ENCODE data around the gene GNPDA2. TPM values are rescaled to one million over a fixed set of nuclear protein-coding genes. Genes with fewer than 3 reads are reported as not detected.
A peak's percentile ranks its signal among the peaks of the same experiment; 100 is the strongest.

The GNPDA2 gene
- total and polyA plus RNA-seq, 2 donors, result 12.1 to 18.6 TPM

- no peaks in the 10 kb centered on the region for H3K9me3 ChIP-seq (ENCODE audit: control insufficient read depth in 2 of 2, insufficient read depth in 1 of 2, low read length in 1 of 2)
- DNase-seq (ENCODE audit: low read depth in 6 of 9, low spot score in 9 of 9), result no peak
- peaks cover 0 to 3% of the 10 kb centered on the region in 2 donors for H3K36me3 ChIP-seq (ENCODE audit: control insufficient read depth in 2 of 2, insufficient read depth in 2 of 2, low read length in 1 of 2)
- H3K27ac ChIP-seq (ENCODE audit: low read depth in 1 of 2, low read length in 1 of 2), result no peak overlapping the region
- H3K4me3 ChIP-seq (ENCODE audit: low read length in 2 of 2), result no peak overlapping the region
- H3K4me1 ChIP-seq (ENCODE audit: control insufficient read depth in 2 of 2, insufficient read depth in 2 of 2, low read length in 2 of 2), result no peaks in the 10 kb centered on the region
- H3K27me3 ChIP-seq (ENCODE audit: control insufficient read depth in 2 of 2, insufficient read depth in 1 of 2, low read length in 1 of 2), result no peaks in the 10 kb centered on the region
- 99% methylated on average over 1 of the region's 1 CpG for WGBS
These were observed 13.2 kb downstream of the GNPDA2 start for GRCh38 chr4:44713125-44713524.

- no peak for DNase-seq (ENCODE audit: low read depth in 6 of 9, low spot score in 9 of 9)
- no peak overlapping the region for H3K4me3 ChIP-seq (ENCODE audit: low read length in 2 of 2)
- WGBS, result 95% methylated on average over 4 of the region's 4 CpGs
- H3K4me1 ChIP-seq (ENCODE audit: control insufficient read depth in 2 of 2, insufficient read depth in 2 of 2, low read length in 2 of 2), result no peaks in the 10 kb centered on the region
- no peaks in the 10 kb centered on the region for H3K27me3 ChIP-seq (ENCODE audit: control insufficient read depth in 2 of 2, insufficient read depth in 1 of 2, low read length in 1 of 2)
- H3K36me3 ChIP-seq (ENCODE audit: control insufficient read depth in 2 of 2, insufficient read depth in 2 of 2, low read length in 1 of 2), result peaks cover 3 to 38% of the 10 kb centered on the region in 2 donors
- no peak overlapping the region for H3K27ac ChIP-seq (ENCODE audit: low read depth in 1 of 2, low read length in 1 of 2)
- no peaks in the 10 kb centered on the region for H3K9me3 ChIP-seq (ENCODE audit: control insufficient read depth in 2 of 2, insufficient read depth in 1 of 2, low read length in 1 of 2)
These were observed 21.7 kb downstream of the GNPDA2 start for GRCh38 chr4:44704673-44705072.

GRCh38 chr4:44701037-44701436, 25.3 kb downstream of the GNPDA2 start:
- Histone ChIP-seq H3K9me3 (ENCODE audit: control insufficient read depth in 2 of 2, insufficient read depth in 1 of 2, low read length in 1 of 2) (no peaks in the 10 kb centered on the region), H3K27me3 (ENCODE audit: control insufficient read depth in 2 of 2, insufficient read depth in 1 of 2, low read length in 1 of 2) (no peaks in the 10 kb centered on the region), H3K4me1 (ENCODE audit: control insufficient read depth in 2 of 2, insufficient read depth in 2 of 2, low read length in 2 of 2) (no peaks in the 10 kb centered on the region), H3K36me3 (ENCODE audit: control insufficient read depth in 2 of 2, insufficient read depth in 2 of 2, low read length in 1 of 2) (peaks cover 9 to 60% of the 10 kb centered on the region in 2 donors), H3K27ac (ENCODE audit: low read depth in 1 of 2, low read length in 1 of 2) (no peak overlapping the region), H3K4me3 (ENCODE audit: low read length in 2 of 2) (no peak overlapping the region)
- 88% methylated on average over 2 of the region's 2 CpGs for WGBS
- DNase-seq (ENCODE audit: low read depth in 6 of 9, low spot score in 9 of 9), result no peak

- Histone ChIP-seq H3K27me3 (ENCODE audit: control insufficient read depth in 2 of 2, insufficient read depth in 1 of 2, low read length in 1 of 2) (no peaks in the 10 kb centered on the region), H3K4me1 (ENCODE audit: control insufficient read depth in 2 of 2, insufficient read depth in 2 of 2, low read length in 2 of 2) (no peaks in the 10 kb centered on the region)
These were observed 25.9 kb downstream of the GNPDA2 start for GRCh38 chr4:44700427-44700826.

GRCh38 chr4:44684648-44685047, 41.7 kb downstream of the GNPDA2 start:
- Histone ChIP-seq H3K27ac (ENCODE audit: low read depth in 1 of 2, low read length in 1 of 2) (no peak overlapping the region), H3K9me3 (ENCODE audit: control insufficient read depth in 2 of 2, insufficient read depth in 1 of 2, low read length in 1 of 2) (no peaks in the 10 kb centered on the region), H3K4me3 (ENCODE audit: low read length in 2 of 2) (no peak overlapping the region), H3K27me3 (ENCODE audit: control insufficient read depth in 2 of 2, insufficient read depth in 1 of 2, low read length in 1 of 2) (no peaks in the 10 kb centered on the region), H3K4me1 (ENCODE audit: control insufficient read depth in 2 of 2, insufficient read depth in 2 of 2, low read length in 2 of 2) (no peaks in the 10 kb centered on the region), H3K36me3 (ENCODE audit: control insufficient read depth in 2 of 2, insufficient read depth in 2 of 2, low read length in 1 of 2) (peaks cover 0 to 49% of the 10 kb centered on the region in 2 donors)
- 99% methylated on average over 1 of the region's 1 CpG for WGBS
- DNase-seq (ENCODE audit: low read depth in 6 of 9, low spot score in 9 of 9), result no peak

More at GRCh38 chr4:44700427-44700826, 25.9 kb downstream of the GNPDA2 start:
- WGBS, result 90% methylated on average over 1 of the region's 1 CpG
- DNase-seq (ENCODE audit: low read depth in 6 of 9, low spot score in 9 of 9), result no peak
- Histone ChIP-seq H3K27ac (ENCODE audit: low read depth in 1 of 2, low read length in 1 of 2) (no peak overlapping the region), H3K4me3 (ENCODE audit: low read length in 2 of 2) (no peak overlapping the region), H3K9me3 (ENCODE audit: control insufficient read depth in 2 of 2, insufficient read depth in 1 of 2, low read length in 1 of 2) (no peaks in the 10 kb centered on the region), H3K36me3 (ENCODE audit: control insufficient read depth in 2 of 2, insufficient read depth in 2 of 2, low read length in 1 of 2) (peaks cover 9 to 64% of the 10 kb centered on the region in 2 donors)

GRCh38 chr4:44679060-44679459, 47.3 kb downstream of the GNPDA2 start:
- H3K9me3 ChIP-seq (ENCODE audit: control insufficient read depth in 2 of 2, insufficient read depth in 1 of 2, low read length in 1 of 2), result no peaks in the 10 kb centered on the region
- DNase-seq (ENCODE audit: low read depth in 6 of 9, low spot score in 9 of 9), result peak in 1 of 9 donors; percentile 7
- H3K27ac ChIP-seq (ENCODE audit: low read depth in 1 of 2, low read length in 1 of 2), result peak overlapping the region; percentile 92 to 94
- 0% methylated on average over 3 of the region's 3 CpGs for WGBS
- H3K27me3 ChIP-seq (ENCODE audit: control insufficient read depth in 2 of 2, insufficient read depth in 1 of 2, low read length in 1 of 2), result no peaks in the 10 kb centered on the region
- H3K36me3 ChIP-seq (ENCODE audit: control insufficient read depth in 2 of 2, insufficient read depth in 2 of 2, low read length in 1 of 2), result peaks cover 0 to 16% of the 10 kb centered on the region in 2 donors
- H3K4me1 ChIP-seq (ENCODE audit: control insufficient read depth in 2 of 2, insufficient read depth in 2 of 2, low read length in 2 of 2), result peaks cover 3 to 4% of the 10 kb centered on the region in 2 donors
- H3K4me3 ChIP-seq (ENCODE audit: low read length in 2 of 2), result peak overlapping the region; percentile 89 to 95

GRCh38 chr4:44678094-44679041, 48.0 kb downstream of the GNPDA2 start, which contains the start of gene GUF1:
GUF1 (plus strand) TSS chr4:44678420; CDS start chr4:44678623, 203 bp downstream.
- H3K4me3 ChIP-seq (ENCODE audit: low read length in 2 of 2), result peak within 1 kb of the TSS; percentile 89 to 95
- H3K27me3 ChIP-seq (ENCODE audit: control insufficient read depth in 2 of 2, insufficient read depth in 1 of 2, low read length in 1 of 2), result no peaks in the 10 kb centered on the region
- WGBS, result under 1% methylated on average over 57 of the region's 57 CpGs
- no peaks in the 10 kb centered on the region for H3K9me3 ChIP-seq (ENCODE audit: control insufficient read depth in 2 of 2, insufficient read depth in 1 of 2, low read length in 1 of 2)
- H3K4me1 ChIP-seq (ENCODE audit: control insufficient read depth in 2 of 2, insufficient read depth in 2 of 2, low read length in 2 of 2), result peaks cover 3 to 4% of the 10 kb centered on the region in 2 donors
- DNase-seq (ENCODE audit: low read depth in 6 of 9, low spot score in 9 of 9), result peak; percentile 84 to 96 (median 90)
- peak within 1 kb of the TSS; percentile 92 to 94 for H3K27ac ChIP-seq (ENCODE audit: low read depth in 1 of 2, low read length in 1 of 2)
- peaks cover 0 to 14% of the 10 kb centered on the region in 2 donors for H3K36me3 ChIP-seq (ENCODE audit: control insufficient read depth in 2 of 2, insufficient read depth in 2 of 2, low read length in 1 of 2)

GRCh38 chr4:44675366-44675765, 51.0 kb downstream of the GNPDA2 start:
- Histone ChIP-seq H3K27me3 (ENCODE audit: control insufficient read depth in 2 of 2, insufficient read depth in 1 of 2, low read length in 1 of 2) (no peaks in the 10 kb centered on the region), H3K4me3 (ENCODE audit: low read length in 2 of 2) (no peak overlapping the region), H3K36me3 (ENCODE audit: control insufficient read depth in 2 of 2, insufficient read depth in 2 of 2, low read length in 1 of 2) (no peaks in the 10 kb centered on the region), H3K9me3 (ENCODE audit: control insufficient read depth in 2 of 2, insufficient read depth in 1 of 2, low read length in 1 of 2) (no peaks in the 10 kb centered on the region), H3K4me1 (ENCODE audit: control insufficient read depth in 2 of 2, insufficient read depth in 2 of 2, low read length in 2 of 2) (peaks cover 3 to 4% of the 10 kb centered on the region in 2 donors), H3K27ac (ENCODE audit: low read depth in 1 of 2, low read length in 1 of 2) (no peak overlapping the region)
- no peak for DNase-seq (ENCODE audit: low read depth in 6 of 9, low spot score in 9 of 9)
- WGBS, result 83% methylated on average over 5 of the region's 5 CpGs

GRCh38 chr4:44674471-44674870, 51.9 kb downstream of the GNPDA2 start:
- peaks cover 3 to 4% of the 10 kb centered on the region in 2 donors for H3K4me1 ChIP-seq (ENCODE audit: control insufficient read depth in 2 of 2, insufficient read depth in 2 of 2, low read length in 2 of 2)
- H3K9me3 ChIP-seq (ENCODE audit: control insufficient read depth in 2 of 2, insufficient read depth in 1 of 2, low read length in 1 of 2), result no peaks in the 10 kb centered on the region
- H3K4me3 ChIP-seq (ENCODE audit: low read length in 2 of 2), result no peak overlapping the region
- no peaks in the 10 kb centered on the region for H3K36me3 ChIP-seq (ENCODE audit: control insufficient read depth in 2 of 2, insufficient read depth in 2 of 2, low read length in 1 of 2)
- no peak overlapping the region for H3K27ac ChIP-seq (ENCODE audit: low read depth in 1 of 2, low read length in 1 of 2)
- H3K27me3 ChIP-seq (ENCODE audit: control insufficient read depth in 2 of 2, insufficient read depth in 1 of 2, low read length in 1 of 2), result no peaks in the 10 kb centered on the region
- WGBS, result 93% methylated on average over 1 of the region's 1 CpG
- DNase-seq (ENCODE audit: low read depth in 6 of 9, low spot score in 9 of 9), result no peak

Measured in thymus (tissue), 11 donors.